Measurements from ENCODE around the gene TDRKH. TPM values are rescaled to one million over a fixed set of nuclear protein-coding genes. Genes with fewer than 3 reads are reported as not detected.
A peak's percentile ranks its signal among the peaks of the same experiment; 100 is the strongest.

The TDRKH gene
- 5.6 and 9.1 TPM in 2 replicates for total RNA-seq (2014; rRNA removed; shearing (Covaris generic); ENCODE audit: low replicate concordance)

DNA sequence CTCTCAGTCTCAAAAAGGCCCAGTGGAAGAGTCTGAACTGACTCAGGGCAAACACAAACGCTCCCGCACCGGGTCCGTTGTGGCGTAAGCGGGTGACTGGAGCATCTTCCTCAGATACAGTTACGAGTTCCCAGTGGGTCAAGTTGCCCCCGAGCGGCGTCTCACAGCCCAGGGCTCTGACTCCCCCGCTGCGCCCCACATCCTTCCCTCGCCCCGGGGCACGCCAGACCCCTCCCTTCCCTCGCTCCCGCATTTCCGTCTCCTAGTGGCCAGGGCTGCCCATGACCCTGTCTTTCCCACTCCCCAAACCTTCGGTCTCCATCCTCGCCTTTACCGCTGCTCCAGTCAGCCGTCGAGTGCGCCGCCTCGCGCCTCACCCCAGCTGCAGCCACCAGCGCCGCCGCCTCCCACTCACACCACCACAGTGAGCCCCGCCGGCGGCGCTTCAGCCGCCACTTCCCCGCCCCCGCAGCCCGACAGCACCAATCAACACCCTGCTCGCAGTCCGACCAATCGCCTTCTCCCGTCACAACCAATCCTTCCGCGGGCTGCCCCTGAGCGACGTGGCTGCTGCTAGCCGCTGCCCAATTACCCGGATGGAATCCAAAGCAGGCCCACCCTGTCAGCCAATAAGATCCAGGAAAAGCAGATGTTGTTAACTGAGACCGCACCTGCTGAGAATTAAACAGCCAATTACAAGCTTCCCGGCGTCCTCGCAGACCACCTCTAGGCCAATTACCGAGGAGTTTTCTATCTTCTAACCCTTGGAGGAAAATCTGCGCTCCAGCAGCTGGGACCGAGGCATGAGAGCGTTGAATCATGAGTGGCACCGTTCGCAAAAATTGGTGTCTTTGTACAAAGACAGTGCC lies at the start of gene TDRKH:
Gene TDRKH (minus strand): TSS at position 430 of the 869 bp plus-strand sequence. CDS start 7,478 bp downstream, outside the sequence.
- DNase-seq (ENCODE audit: low read depth), result peak; percentile 99
- in situ Hi-C loops (cut with HindIII; ENCODE audit: low pct_unique_long_range_greater_than_20kb, low sequenced_read_pairs), result no loop called here

- DNase-seq (ENCODE audit: low read depth), result peak; percentile 89
- in situ Hi-C loops (cut with HindIII; ENCODE audit: low pct_unique_long_range_greater_than_20kb, low sequenced_read_pairs), result no loop called here
Measured at GRCh38 chr1:151839457-151840403, 49.4 kb upstream of the TDRKH start, which contains the start of gene C2CD4D. Gene C2CD4D (minus strand): TSS chr1:151839820. CDS start chr1:151838989, 831 bp downstream.

- in situ Hi-C loops (cut with HindIII; ENCODE audit: low pct_unique_long_range_greater_than_20kb, low sequenced_read_pairs), result no loop called here
- no peak for DNase-seq (ENCODE audit: low read depth)
Measured at GRCh38 chr1:151839082-151839412, 48.7 kb upstream of the TDRKH start.

DNA sequence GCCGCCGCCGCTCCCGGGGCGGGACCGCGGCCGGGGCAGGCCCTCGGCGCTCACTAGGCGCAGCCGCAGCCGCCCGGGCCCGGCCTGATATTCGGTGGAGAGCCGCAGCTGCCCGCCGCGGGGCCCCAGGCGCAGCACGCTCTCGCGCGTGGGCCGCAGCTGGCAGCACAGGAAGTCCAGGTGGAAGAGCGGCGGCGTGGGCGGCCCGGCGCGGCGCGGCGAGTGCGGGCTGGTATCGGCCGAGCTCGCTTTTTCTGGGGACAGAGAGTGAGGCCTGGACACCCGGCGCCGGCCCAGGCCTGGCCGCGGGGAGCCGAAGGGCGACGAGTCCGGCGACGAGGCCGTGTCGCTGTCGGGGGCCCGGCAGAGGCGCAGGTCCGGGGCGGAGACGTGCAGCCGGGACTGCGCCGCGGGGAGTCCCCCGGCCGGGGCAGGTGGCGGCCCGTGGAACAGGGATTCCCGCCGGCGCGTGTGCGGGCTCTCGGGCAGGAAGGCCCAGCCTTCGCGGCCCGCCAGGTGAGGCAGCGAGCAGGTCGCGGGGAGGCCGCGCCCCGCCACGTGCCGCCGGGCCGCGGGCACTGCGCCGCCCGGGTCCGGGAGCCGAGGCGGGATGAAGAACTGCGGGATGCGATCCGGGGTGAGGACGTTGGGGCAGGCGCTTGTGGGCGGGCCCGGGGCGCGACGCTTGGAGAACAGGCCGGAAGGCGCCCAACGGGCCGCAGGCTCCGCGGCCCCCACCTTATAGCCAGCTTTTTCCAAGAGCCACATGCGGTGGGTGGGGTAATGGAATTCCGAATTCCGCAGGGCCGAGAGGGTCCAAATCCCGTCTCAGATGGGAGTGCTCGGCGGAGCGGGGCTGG lies 48.2 kb upstream of the TDRKH start:
- DNase-seq (ENCODE audit: low read depth), result no peak
- in situ Hi-C loops (cut with HindIII; ENCODE audit: low pct_unique_long_range_greater_than_20kb, low sequenced_read_pairs), result no loop called here

GRCh38 chr1:151837884-151838221 lies 47.6 kb upstream of the TDRKH start:
- in situ Hi-C loops (cut with HindIII; ENCODE audit: low pct_unique_long_range_greater_than_20kb, low sequenced_read_pairs), result no loop called here
- DNase-seq (ENCODE audit: low read depth), result no peak

GRCh38 chr1:151837197-151837596 lies 46.9 kb upstream of the TDRKH start:
- DNase-seq (ENCODE audit: low read depth), result peak; percentile 4
- in situ Hi-C loops (cut with HindIII; ENCODE audit: low pct_unique_long_range_greater_than_20kb, low sequenced_read_pairs), result no loop called here

DNA sequence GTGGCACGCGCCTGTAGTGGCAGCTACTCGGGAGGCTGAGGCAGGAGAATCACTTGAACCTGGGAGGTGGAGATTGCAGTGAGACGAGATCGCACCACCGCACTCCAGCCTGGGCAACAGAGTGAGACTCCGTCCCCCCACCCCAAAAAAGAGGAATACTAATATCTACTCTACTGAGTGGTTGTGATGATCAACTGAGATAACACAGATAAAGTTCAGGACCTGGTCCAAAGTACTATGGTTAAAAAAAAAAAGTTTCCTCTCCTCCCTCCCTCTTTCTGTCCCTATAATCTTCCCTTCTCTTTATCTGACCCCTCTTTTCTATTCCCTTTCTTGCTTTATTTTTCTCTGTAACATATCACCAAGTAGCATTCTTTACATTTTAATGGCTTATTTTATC lies 45.3 kb upstream of the TDRKH start:
- in situ Hi-C loops (cut with HindIII; ENCODE audit: low pct_unique_long_range_greater_than_20kb, low sequenced_read_pairs), result no loop called here
- no peak for DNase-seq (ENCODE audit: low read depth)

GRCh38 chr1:151834239-151834638 lies 43.9 kb upstream of the TDRKH start:
- no peak for DNase-seq (ENCODE audit: low read depth)
- in situ Hi-C loops (cut with HindIII; ENCODE audit: low pct_unique_long_range_greater_than_20kb, low sequenced_read_pairs), result no loop called here

GRCh38 chr1:151833172-151833900 lies 43.0 kb upstream of the TDRKH start:
- in situ Hi-C loops (cut with HindIII; ENCODE audit: low pct_unique_long_range_greater_than_20kb, low sequenced_read_pairs), result no loop called here
- DNase-seq (ENCODE audit: low read depth), result no peak

DNA sequence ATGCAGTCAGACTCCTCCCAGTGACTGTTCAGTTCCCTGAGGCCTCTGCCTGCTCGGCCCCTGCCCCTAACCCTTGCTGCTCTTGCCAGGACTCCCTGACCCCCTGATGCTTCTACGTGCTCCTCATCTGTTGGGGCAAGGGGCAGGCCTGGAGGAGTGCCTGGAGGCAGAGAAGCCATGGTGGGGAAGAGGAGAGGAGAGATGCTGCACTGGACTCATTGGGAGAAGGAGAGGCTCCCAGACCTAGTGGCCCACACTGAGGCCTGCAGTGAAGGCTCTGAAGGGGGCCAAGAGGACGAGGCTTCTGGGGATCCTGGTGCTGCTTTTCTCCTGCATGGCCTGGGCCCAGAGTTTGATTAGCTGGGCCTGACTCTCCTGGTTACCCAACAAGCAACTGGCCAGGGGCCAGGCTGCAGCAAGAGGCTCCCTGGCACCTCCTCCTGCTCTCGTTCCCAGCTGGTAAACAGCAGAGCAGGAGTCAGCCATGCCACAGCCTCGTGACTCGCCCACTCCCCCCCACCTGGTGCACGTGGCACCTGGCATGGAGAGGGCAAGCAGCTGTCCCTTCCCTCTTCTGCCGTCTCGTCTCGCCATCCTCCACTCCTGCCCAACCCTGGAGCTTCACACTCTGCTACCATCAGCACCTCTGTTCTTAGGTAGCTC lies 42.1 kb upstream of the TDRKH start:
- in situ Hi-C loops (cut with HindIII; ENCODE audit: low pct_unique_long_range_greater_than_20kb, low sequenced_read_pairs), result no loop called here
- peak; percentile 39 for DNase-seq (ENCODE audit: low read depth)

- DNase-seq (ENCODE audit: low read depth), result no peak
- in situ Hi-C loops (cut with HindIII; ENCODE audit: low pct_unique_long_range_greater_than_20kb, low sequenced_read_pairs), result no loop called here
Measured at GRCh38 chr1:151831605-151832004, 41.3 kb upstream of the TDRKH start, which contains the start of gene RORC. Gene RORC (minus strand): TSS chr1:151831802. CDS start chr1:151831764, 38 bp downstream.

DNA sequence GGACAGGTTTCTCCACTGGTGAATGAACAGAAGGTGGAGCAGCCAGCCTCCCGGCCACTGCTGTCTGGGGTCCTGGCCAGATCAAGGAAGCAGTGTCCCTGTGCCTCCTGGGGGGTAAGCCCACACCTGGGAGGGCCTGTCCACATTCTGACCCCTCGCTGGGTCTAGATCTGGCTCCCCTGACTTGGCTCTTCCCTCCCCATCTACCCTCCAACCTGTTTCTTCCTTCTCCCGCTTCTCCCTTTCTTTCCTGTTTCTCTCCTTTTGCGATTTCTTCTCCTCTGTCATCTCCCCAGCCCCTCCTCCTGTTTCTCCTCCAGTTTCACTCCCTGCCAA lies 40.9 kb upstream of the TDRKH start:
- in situ Hi-C loops (cut with HindIII; ENCODE audit: low pct_unique_long_range_greater_than_20kb, low sequenced_read_pairs), result no loop called here
- DNase-seq (ENCODE audit: low read depth), result no peak

GRCh38 chr1:151830055-151830454 lies 39.8 kb upstream of the TDRKH start:
- in situ Hi-C loops (cut with HindIII; ENCODE audit: low pct_unique_long_range_greater_than_20kb, low sequenced_read_pairs), result no loop called here
- DNase-seq (ENCODE audit: low read depth), result no peak

DNA sequence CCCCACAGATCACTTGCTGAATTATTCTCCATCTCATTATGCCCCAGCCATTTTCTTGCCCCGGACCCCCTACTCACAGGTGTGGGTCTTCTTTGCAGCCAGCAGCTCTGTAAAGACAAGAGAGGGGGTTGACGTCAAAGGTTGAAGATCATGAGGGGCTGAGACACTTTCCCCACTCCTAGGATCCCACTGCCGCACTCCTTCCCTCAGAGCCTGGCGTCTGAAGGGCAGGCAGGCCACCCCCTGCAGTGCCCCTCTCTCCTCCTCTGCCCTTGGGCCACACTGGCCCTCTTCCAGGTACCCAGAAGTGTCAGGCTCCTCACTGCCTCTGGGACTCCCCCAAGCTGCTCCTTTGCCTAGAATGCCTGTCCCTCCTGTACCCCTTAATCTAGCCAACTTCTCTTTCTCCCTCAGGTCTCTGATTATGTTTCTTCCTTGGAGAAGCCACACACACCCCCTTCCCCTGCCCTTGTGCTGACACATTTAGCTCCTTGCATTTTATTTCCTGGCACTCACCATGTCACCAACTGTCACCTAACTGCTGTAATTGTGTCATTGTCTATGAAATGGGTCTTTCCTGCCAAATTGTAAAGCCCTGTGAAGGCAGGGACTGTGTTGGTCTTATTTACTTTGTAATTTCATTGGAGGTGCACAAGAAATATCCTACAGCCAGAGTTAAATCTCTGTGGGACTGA lies 39.2 kb upstream of the TDRKH start:
- in situ Hi-C loops (cut with HindIII; ENCODE audit: low pct_unique_long_range_greater_than_20kb, low sequenced_read_pairs), result no loop called here
- DNase-seq (ENCODE audit: low read depth), result no peak

- DNase-seq (ENCODE audit: low read depth), result no peak
- in situ Hi-C loops (cut with HindIII; ENCODE audit: low pct_unique_long_range_greater_than_20kb, low sequenced_read_pairs), result no loop called here
Measured at GRCh38 chr1:151828921-151829320, 38.6 kb upstream of the TDRKH start.

DNA sequence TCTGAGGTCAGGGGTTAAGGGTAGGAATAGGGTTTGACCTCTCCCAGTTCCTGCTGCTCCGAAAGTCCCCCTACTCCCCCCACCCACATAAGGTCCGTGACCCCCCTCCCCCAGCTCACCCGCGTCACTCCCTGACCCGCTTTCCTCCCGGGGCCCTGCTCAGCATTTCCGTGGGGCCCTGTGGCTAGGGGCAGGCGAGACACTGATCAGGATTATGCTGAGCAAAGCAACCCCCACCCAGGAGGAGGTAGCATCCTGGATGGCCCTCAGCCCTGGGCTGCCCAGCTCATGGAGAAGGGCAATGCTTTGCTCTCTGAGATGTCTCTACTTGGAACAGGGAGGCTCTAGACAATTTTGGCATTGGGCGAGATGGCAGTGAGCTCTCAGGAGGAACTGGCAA lies 37.6 kb upstream of the TDRKH start:
- in situ Hi-C loops (cut with HindIII; ENCODE audit: low pct_unique_long_range_greater_than_20kb, low sequenced_read_pairs), result no loop called here
- DNase-seq (ENCODE audit: low read depth), result no peak

Data from Caki2 (cell line).